ENCODE measurements around the gene RTN4.

GRCh38 chr2:55073000-55073983, 23.0 kb upstream of the RTN4 start:
- TF ChIP-seq CTCF (IDR thresholded peaks at IDR 0.05) (no peak), POLR2AphosphoS5 (IDR thresholded peaks at IDR 0.05) (no peak), POLR2A (IDR thresholded peaks at IDR 0.05) (no peak), EP300 (IDR thresholded peaks at IDR 0.05) (no peak)
